Femur (tissue), 1 donor: ENCODE data around the gene EQTN.
A peak's percentile ranks its signal among the peaks of the same experiment; 100 is the strongest.

Experiments
- DNase-seq: peaks from one replicate; pipeline ENCODE4 v3.0.0-alpha.2; 2017

The EQTN gene

DNA sequence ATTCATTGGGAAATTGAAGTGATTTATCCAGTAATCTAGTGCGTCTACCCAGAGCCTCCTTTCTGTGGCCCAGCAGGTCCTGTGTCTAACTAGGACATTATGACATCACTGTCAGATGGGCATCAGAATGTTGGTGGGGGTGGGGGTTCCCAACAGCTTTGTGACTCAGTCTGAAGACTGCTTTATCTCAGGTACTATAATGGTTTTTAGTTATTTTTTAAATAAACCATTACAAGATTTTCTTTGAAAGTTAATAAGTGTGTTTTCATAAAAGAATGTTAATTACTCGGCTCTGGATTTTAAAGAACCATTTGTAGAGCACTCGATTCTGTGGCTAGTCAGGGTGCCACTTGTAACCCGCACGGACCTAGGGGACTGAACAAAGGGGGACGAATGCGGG is at the start of gene EQTN:
TSS of gene EQTN (minus strand) at position 101 of the 400 bp plus-strand sequence. CDS start at position 6, 95 bp downstream.
- no peak for DNase-seq

DNA sequence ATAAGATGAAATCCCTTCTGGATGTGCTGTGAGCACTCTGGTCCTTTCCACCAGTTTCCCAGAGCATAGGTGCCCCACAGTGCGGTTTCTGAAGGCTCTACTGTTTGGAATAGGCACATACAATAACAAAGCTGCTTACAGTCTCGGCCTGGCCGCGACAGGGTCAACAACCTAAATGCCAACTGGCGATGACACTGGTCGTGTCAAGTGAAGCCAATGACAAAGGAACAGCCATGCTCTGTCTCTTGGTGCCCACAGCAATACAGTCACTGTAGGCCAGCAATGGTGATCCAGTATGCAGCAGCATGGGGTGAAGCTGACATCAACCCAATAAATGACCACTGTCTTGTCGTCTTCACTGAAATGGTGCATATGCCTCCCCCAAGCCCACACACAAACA is 47.8 kb upstream of the EQTN start:
- no peak for DNase-seq

DNA sequence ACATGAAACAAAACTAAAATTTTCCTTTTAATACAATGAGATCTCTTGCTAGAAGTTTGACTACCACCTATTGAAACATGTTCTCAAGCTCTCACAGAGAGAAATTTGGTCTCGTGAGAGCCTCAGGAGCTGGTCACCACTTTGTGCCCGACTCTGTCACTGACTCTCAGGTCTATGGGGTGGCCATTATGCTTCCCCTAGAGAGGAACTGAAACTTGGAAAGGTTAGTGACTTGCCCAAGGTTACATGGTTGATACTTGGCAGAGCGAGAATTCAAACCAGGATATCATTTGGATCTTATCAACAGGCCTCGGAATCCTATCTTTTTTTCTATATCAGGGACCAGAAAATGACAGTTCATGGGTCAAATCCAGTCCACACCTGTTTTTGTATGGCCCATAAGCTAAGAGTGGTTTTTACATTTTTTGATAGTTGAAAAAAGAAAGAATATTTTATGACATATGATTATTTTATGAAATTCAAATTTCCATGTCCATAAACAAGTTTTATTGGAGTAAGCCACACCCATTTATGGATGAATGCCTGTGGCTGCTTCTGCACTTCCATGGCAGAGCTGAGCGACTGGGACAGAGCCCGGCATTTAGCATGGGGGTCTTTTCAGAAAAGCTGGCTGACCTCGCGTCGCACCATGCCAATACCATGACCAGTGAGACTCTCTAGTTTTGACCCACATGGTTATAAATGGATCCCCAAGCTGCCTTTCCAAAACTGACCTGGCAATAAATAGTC is 44.8 kb upstream of the EQTN start:
- DNase-seq, result no peak

DNA sequence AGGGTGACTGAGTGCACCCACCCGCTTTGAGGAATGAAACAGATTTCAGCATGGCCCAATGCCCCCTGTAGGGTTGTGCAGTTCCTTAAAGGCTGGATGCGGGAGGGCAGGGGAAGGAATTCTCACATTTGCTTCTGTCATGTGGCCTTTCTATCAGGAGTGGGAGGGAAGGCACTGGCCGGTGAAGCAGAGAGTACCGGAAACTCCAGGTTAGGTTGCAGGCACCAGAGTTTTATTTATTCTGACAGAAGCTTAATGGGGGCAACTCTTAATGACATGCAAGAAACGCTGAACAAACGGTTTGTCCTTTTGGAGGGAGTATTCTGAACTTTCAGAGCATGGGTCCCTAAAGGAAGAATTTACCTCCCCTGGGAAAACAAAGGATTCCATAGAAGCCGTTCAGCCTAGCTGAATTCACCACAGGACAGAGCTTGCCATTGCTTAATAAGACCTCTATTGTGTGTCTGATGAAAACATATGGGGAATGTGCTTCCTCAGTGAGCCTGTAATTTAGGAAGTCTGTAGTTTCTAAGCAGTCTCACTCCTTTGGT is 44.1 kb upstream of the EQTN start:
- DNase-seq, result no peak

DNA sequence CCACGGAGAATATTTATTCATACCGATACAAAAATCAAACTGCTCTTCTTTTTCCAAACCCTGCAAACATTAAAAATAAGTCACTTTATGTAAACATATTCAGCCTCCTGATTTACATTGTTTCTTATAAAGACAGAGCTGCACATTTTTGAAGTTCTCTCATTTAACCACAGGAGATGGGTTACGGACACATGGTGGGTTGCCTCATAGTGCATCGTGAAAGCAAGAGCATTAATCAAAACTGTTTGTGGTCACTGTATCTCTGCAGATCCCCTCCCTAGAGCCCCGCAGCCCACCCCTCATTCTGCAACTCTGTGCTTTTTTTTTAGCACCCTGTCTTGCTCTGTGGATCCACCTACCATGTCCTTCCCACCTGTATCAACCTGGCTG is 43.3 kb upstream of the EQTN start:
- DNase-seq, result no peak

DNA sequence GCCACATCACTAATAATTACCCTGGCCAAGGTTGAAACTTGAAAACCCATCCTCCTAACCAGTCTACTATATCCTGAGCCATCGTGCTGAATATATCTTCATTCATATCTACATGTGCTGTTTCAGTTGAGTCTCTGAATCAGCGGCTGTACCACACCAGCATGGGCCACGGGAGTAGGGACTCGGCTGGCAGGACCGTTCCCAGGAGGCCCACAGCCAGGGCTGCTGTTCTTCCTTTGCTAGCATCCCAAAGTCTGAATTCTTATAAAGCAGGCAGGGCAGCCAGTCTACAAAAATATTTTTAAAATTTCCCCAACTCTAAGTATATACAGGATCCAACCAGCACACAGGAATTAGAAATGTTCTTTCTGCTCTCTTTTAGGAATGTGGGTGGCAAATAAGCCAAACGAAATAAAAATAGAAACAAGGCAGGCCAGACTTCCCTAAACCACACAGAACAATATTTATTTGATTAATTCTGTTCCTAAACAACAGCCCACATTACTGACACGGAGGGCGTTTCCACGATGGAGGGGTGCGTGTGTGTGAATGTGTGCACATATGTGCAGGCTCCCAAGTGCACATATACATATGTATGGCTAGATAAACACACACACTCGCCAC is 42.8 kb upstream of the EQTN start:
- no peak for DNase-seq

DNA sequence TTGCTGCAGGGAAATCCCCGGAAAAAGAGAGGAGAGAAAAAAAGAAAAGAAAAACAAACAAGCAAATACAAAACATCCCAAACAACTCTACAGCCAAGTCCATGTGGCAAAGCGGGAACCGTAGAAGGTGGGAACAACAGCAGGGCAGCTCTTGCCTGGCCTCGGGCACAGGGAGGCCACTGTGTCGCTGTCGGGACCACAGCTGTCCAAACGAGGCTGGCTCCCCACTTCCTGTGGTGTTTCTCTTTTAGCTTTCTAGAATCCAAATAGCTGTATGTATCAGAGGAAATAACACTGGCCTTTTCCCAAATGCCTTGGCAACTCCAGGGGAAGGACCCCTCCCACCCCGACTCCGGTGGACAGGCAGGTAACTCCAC is 41.6 kb upstream of the EQTN start:
- peak; percentile 58 for DNase-seq

DNA sequence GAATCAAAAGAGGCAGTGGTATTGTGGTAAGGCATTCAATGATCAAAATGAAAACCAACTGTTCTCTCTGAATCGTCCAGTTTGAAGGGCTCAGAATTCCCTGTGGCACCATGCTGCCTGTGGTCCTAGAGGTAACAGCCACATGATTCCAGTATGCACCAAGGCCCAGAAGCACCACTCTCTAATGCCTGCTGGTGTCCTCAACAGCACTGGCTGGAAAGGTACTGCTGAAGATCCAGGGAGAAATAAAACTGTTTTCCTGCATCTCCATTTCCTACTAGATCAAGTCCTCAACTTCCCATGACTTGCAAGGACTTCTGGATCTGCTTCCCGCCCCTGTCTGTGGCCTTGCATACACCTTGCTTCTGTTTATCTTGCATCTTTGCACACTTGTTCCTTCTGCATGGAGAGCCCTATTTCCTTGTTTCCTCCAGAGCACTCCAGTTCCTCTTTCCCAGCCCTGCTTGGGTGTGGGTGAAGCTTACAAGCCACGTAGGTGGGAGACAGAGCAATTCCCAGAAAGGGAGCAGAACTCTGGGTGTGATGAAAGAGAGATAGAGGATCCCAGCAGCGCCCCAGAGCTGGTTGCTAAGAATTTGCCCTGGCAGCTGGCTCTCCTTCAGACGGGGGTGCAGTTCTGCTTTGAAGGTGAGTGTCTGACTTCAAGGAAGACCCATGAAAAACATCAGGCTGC is 41.0 kb upstream of the EQTN start:
- no peak for DNase-seq

DNA sequence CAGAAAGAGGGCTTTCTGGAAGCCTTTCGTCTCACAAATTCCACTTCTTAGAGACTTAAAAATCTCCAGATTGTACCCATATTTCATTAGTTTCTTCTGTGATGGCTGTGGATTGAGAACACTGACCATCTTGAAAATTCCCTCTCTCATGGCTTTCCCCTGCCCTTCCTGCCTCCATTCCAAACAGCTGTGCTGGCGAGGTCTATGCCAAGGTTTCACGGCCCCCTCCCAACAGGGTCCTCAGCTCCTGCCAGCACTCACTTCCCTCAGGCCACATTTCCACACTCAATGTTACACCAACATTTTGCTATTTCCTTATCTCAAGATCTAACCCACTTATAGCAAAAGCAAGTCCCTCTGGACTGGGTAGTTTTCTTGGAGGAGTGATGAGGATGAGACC is 40.3 kb upstream of the EQTN start:
- no peak for DNase-seq

DNA sequence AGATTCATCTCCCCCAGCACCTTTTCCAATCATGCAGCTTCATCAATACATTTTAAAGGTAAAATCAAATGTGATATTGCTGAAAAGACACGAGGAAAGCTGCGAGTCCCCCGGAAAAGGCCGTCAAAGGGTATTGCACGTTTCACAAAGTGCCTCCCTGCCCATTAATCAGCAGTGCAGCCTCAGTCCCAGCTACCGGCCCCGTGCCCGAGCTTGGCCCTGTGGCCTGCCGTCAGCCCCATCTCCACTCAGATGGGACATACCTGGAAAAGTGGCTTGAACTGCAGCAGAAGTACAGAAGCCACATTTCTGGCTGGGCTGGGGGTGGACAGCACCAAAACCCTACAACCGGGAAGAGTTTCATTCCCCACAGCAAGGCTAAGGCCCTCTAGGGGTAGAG is 39.9 kb upstream of the EQTN start:
- DNase-seq, result no peak

DNA sequence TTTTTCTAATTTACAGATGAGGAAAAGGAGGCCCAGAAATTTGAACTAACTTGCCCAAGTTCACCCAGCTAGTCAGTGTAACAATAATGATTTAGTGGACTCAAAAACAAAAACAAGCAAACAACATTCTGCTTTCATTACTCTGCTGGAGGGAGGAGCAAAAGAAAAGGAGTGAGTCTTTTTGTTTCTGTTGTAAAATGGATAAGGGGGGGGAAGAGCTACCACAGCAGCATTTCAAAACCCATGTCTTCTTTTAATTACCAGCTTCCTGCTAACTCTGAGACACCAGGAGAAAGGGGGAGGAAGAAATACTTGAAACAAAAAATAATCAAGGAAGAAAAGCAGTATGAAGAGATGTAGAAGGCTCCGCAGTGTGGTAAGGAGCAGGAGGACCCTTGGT is 39.2 kb upstream of the EQTN start:
- DNase-seq, result no peak

DNA sequence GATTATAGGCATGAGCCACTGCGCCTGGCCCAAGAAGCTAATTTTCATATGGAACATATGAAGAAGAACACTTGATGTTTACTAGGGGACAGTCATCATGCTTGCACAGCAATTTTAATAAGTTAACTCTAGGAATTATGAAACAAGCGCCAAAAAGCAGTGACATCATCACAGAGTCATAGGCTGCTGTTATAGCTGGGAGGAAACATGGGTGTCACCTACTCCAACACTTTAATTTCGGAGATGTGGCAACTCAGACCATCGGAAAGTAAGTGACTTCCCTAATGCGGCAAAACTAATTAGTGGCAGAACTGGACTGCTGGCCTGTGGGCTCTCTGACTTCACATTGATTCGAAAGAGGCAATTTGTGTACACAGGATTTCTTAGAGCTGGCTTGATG is 38.1 kb upstream of the EQTN start:
- no peak for DNase-seq

DNA sequence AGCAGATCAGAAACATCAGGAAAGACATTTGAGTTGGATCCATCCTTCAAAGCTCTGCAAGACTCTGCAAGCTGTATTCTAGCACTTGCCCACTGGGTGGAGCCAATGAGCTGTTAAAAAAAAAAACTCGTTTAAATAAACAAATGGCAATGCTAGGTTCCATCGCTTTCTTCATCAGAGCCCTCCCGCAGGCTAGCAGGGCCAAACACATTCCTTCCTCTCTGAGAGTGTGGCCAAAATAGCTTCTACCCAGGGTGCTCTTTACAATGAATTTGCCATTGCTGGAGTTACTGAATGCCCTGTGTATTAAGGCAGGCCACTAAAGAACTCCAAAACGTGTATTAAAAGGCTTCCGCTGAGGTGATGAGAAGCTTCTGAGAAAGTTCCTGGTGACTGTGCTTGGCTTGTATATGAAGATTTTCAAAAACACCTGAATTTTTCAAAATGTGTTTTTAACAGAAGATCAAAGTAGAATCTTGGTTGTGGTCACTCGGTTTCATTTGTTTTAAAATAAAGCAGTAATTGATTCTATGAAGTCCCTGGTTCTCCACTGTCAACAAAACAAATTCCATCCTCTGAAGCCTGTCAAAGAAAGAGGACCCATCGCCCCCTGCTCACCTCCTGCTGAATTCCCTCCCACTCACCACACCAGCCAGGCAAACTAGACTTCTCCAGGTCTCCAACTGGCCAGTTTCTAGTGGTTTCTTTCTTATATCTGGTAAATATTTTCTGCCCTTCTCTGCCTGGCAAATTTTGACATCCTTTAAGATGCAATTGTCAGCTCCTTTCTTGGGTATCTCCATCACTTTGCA is 36.5 kb upstream of the EQTN start:
- DNase-seq, result peak; percentile 75

DNA sequence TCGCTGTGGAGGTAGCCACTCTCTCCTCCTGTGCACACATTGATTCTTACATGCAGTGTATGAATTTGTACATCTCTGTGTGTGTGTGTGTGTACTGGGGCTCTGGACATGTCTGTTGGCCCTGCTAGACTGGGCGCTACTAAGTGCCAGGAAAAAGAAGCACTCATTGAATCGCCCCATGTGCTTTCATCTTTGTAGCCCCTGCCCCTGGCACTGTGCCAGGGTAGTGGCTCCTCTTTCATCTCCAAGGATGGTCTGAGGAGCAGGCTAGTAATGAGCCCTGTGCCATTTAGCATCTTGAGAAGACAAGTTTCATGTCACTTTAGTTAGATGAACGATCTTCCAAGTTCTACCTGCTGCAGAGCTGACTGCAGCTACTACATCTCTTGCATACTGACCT is 34.4 kb upstream of the EQTN start:
- no peak for DNase-seq

DNA sequence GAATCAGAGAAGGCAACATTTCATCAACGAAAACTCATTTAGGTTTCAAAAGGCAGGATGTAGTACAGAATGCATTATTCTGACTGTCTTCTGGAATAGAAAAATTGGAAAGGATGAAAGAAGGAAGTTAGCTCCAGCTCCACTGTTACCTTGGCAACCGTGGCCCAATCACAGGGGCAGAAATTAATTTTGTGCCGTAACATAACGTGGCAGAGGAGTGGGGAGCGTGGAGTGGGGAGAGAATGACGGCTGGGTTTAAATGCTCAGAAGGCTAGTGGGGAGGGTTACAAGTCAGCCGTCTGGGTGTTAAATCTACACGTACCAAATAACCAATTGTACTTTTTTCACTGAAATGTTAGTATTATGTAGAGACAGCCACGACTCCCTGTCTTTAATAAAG is 32.3 kb upstream of the EQTN start:
- DNase-seq, result peak; percentile 52

DNA sequence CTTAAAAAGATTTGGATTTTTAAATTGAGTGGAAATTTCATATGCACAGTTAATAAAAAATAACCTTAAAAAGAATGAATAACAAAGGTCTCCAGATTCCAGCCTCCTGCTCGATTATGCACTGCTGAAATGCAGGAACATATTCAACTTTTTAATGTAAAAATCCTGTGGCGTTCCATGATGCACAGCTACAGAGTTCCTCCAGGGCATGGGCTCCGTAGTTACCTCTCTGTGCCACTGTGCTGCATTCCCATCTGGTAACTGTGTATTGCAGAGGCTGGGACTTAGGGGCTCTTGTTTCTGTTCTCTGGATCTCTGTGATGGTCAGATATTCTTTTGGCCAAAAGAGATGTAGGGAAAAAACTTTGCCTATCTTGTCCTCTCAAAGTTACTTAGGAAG is 31.5 kb upstream of the EQTN start:
- DNase-seq, result no peak

DNA sequence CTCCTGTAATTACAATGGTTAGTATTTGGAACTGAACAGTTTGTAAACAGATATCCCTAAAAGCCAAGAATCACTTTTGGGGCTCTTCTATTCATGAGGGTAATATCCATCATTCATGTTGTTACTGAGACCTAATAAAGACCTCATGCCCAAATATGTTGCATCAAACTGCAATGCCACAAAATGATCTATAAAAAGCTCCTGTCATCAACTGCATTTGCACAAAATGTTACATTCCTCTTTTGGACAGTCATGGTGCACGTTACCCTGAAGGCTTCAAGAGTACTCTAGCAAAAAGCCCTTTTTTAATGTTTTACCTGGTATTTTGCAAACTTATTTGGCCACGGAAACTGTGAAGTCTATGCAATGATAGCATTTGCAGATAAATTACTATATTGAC is 14.2 kb upstream of the EQTN start:
- no peak for DNase-seq

DNA sequence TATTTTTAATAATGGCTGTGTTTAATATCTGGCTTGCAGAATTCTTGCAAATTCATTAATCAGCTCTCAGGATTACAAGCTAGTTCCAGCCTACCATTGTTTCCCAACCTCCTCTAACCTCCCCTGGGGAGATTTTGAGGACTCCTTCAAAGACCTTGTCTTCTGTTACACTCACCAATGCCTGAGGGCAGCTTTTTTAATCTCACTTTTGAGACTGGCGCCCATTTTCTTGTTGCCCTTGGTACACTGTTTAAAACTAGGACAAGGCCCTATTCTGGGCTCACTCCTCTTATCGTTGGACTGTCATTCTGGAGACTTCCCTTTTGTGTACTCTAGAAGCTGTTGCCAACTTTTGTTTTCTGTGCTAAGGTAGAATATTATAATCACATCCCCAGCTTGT is 13.6 kb upstream of the EQTN start:
- no peak for DNase-seq

DNA sequence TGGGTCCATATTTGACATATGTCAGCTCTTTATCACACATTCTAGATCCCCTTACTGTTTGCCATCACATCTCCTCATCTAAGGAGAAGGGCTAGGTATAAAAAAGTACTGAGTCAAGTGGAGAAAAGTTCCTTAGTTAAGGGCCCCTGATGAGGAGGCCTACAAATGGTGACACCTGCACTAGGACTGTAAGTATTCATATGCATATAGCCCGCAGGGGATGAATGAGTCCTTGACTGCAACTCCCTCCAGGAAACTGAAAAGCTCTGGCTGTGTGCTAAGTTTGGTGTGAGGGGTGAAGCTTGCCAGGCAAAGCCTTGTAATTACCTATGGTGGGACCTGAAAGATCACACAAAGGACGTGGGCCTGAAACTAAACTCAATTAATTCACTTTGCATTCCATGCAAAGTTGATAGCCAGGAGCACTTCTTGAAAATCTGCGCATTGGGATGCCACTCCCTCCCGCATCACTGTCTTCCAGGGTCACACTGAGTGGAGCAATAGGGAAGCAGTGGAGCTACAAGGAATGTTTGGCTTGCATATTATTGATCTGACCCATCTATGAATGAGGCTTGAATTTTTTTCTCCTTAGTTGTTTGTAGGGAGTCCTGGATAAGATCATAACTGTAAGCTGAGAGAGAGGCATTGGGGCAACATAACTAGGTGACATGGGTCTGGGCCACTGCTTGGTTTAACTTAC is 11.9 kb upstream of the EQTN start:
- DNase-seq, result no peak

DNA sequence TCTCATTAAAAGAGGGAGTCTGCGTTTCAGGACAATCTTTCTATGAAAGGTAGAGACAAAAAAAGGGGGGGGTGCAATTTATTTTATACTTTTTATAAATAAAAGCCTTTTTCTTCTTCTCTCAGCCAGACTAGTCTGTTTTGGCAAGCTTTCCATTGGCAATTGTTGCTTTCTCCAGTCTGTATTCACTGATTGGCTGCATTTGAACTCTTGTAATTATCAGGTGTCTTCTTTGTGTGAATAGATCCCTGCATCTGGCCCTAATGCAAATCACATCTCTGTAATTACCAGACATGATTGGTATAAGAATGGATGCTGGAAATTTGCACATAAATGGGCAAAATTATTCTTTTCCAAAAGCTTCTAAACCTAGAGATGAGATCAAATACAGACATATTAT is 7.6 kb upstream of the EQTN start:
- no peak for DNase-seq

DNA sequence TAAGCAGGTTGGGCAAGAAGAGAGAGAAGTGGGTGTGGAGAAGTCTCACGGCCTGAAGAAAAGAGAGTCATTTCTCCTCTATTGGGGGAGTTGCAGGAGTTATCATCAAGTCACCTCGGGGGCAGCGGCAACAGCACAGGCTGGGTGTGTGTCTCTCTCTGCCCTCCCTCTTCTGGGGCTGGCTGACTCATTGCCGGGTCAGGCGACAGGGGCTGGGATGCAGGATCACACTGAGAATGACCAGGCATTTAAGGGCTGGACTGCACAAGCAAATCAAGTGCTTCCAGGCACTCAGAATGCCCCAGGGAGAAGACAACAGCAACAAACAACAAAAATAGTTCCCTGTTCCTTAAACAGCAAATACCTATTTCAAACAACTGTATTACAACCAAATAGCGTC is 6.3 kb upstream of the EQTN start:
- DNase-seq, result no peak

DNA sequence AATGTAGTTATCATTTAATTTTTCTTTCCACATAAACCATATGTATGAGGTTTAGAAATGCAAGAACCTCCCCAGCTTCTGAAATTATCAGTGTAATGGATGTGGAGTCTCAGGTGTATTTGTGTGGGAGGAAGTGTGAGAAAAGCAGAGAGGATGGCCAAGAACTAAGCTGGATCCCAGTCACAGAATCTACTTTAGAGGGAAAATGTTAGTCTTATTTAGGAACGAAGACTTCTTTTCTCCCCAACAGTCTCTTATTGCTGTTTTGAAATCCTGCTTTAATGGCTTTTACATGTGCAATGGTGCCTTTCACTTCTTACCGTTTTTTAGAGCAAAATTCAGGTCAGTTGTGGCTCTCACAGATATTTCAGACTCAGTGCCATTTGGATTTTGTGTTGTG is 3.0 kb downstream of the EQTN start:
- peak; percentile 30 for DNase-seq
